ENCODE results near the gene INSIG1. TPM values are rescaled to one million over a fixed set of nuclear protein-coding genes. Genes with fewer than 3 reads are reported as not detected.

Gene INSIG1
- total RNA-seq, 1 donor from 2014 or later = 88.8 TPM

- intact Hi-C loops (cut with micrococcal nuclease) = loop anchor here (5.0 kb wide), 1 partner anchor 77 kb away; no protein-coding TSS in a partner anchor
Observed at GRCh38 chr7:155284496-155285274, 13.0 kb upstream of the INSIG1 start.

DNA sequence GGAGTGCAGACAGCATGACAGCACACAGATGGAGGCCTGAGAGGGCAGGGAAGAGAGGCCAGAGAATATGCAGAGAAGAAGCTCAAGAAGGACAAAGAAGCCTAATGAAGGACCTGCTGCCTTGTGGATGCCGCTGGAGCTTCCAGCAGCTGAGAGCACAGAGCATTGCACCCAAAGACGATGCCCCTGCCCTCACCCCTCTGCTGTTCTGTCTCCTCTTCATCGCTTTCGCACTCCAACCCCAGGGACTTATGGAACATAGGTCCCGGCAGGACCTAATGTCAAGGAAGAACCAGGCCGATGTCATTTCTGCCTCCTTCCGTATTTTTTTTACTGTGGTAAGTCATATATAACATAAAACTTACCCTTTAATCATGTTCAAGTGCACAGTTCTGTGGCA is 12.3 kb upstream of the INSIG1 start:
- intact Hi-C loops (cut with micrococcal nuclease) = no loop called here

DNA sequence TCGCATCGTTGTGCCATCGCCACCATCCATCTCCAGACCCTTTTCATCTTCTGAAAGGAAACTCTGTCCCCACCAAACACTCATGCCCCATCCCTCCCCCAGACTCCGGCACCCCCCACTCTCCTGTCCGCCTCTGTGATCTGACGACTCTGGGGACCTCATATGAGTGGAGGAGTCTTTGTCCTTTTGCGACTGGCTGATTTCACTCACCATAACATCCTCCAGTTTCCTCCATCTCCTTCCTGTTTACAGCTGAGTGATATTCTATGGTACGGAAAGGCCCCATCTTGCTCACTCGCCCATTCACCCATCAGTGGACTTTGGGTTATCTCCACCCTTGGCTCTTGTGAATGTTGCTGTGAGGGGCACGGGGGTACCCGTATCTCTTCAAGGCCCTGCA is 11.8 kb upstream of the INSIG1 start:
- intact Hi-C loops (cut with micrococcal nuclease) = no loop called here

- intact Hi-C loops (cut with micrococcal nuclease) = no loop called here
Observed at GRCh38 chr7:155286686-155287085, 11.0 kb upstream of the INSIG1 start.

DNA sequence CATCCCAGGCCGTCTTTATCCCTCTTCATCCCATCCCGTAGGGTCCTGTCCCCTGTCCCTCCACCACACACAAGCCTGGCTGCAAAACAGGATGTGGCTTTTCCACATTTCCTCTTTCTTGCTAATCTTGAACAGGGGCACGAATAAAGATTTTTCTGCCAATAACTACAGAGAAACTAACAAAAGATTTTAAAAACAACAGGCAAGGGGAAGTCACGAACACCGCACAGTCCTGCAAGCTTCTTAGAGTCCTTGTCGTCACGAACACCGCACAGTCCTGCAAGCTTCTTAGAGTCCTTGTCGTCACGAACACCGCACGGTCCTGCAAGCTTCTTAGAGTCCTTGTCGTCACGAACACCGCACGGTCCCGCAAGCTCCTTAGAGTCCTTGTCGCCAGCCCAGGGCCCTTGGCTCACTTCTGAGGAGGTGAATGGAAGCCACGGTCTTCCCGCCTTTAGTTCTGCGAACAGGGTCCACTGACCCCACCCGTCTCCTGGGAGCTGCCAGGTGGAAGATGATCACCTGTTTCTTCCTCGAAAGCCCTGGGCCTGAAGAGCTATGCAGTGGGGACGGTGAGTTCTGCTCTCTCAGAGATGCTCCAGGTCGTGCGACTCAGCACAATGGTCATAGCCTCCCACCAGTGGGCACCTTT is 10.3 kb upstream of the INSIG1 start:
- intact Hi-C loops (cut with micrococcal nuclease) = no loop called here

DNA sequence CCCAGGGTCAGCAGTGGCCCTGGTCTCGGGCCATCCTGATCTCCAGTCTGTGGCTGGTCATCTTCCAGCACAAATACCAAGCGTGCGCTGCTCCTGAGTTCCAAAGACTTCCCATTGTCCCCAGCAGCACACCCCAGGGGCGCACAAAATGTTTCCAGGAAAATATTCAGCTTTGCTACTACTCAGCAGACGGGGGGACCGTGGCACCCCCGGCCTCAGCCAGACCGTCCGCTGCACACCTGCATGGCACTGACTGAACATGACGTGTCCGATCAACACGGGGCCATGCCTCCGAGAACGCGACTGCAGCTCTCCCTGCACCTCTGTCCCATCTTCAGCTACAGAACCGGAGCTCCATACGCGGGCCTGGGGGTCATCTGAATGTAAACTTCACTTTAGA is 9.6 kb upstream of the INSIG1 start:
- intact Hi-C loops (cut with micrococcal nuclease) = no loop called here

DNA sequence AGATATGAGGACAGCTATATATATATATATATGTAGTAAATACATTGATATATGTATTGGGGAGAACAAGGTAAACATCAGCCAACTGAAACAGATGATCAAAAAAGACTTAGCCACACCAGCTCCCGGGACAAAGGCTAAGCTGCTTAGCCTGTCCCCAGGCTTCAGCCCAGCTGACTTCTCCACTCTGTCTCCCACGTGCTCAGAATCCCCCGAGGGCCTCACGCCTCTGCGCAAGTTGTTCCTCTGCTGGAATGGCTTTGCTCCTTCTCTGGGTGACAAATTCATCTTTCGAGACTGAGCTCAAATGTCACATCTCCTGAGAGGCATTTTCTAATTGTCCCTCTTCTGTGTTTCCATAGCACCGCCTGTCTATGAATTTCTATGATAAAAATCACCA is 8.6 kb upstream of the INSIG1 start:
- intact Hi-C loops (cut with micrococcal nuclease) = no loop called here

DNA sequence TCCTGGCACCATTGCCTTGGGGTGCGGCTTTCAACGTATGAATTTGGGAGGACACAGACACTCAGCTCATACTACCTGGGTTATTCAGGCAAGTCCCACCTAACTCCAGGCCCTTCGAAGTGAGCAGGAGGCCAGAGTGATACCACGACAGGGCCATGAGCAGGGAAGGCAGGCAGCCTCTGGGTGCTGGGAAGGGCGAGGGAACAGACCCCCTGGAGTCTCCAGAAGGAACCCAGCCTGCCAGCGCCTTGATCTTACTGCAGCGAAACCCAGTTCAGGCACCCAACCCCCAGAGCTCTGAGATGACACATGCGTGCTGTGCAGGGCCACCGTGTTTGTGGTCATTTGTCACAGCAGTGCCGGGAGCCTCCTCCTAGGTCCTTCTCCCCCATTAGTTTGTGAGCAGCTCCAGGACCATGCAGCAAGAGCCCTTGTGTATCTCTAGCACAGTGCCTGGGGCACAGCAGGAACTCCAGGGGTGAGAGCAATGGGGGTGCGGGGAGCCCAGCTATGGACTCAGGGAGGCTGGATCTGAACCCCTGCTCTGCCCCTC is 7.7 kb upstream of the INSIG1 start:
- intact Hi-C loops (cut with micrococcal nuclease) = no loop called here

GRCh38 chr7:155291045-155291530 is 6.6 kb upstream of the INSIG1 start:
- intact Hi-C loops (cut with micrococcal nuclease) = no loop called here

DNA sequence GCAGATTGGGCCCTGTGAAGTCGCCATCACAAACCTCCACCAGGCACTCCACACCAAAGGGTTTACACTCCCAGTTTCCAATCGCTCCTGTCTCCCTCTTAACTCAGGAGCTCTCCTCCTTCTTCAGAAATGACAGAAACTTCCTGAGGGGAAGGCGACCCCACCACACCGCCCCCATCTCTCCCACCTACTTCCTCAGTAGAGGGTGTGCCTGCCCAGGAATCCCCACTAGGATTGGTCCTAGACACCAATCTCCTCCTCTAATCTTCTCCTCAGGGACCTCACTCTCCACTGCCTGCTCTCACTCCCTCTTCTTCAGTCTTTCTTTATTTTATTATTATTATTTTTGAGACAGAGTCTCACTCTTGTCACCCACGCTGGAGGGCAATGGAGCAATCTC is 5.9 kb upstream of the INSIG1 start:
- intact Hi-C loops (cut with micrococcal nuclease) = no loop called here

DNA sequence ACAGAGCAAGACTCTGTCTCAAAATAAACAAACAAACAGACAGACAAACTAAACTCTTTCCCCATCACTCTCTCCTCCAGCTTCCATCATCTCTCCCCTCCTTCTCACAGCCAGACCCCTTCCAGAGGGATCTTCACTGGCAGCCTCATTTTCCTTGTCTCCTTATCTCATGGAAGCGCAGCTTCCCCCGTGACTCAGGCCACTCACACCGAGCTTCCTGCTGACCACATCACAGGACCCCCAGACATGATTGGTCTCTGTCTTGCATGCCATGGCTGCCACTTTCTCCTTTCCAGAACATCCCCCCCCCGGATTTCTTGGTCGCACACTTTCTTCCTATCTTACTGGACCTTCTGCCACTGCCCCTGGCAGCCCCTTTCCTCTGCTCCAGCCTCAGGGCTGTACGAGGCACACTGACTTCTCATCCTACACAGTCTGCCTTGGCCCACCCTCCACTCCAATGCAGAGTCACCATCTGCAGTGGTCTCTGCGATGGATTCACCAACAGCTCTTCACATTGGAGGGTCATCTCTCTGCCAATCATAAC is 4.9 kb upstream of the INSIG1 start:
- intact Hi-C loops (cut with micrococcal nuclease) = no loop called here

GRCh38 chr7:155293721-155294510 is 3.8 kb upstream of the INSIG1 start:
- intact Hi-C loops (cut with micrococcal nuclease) = no loop called here

DNA sequence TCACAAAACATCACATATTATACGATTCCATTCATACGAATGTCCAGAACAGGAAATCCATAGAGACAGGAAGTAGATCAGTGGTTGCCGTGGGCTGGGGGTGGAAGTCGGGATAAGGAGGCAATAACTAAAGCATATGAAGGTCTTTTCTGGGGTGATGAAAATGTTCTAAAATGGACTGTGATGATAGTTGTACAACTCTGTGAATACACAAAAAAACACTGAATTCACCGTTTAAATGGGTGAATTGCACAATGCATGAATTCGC is 3.2 kb upstream of the INSIG1 start:
- intact Hi-C loops (cut with micrococcal nuclease) = no loop called here

DNA sequence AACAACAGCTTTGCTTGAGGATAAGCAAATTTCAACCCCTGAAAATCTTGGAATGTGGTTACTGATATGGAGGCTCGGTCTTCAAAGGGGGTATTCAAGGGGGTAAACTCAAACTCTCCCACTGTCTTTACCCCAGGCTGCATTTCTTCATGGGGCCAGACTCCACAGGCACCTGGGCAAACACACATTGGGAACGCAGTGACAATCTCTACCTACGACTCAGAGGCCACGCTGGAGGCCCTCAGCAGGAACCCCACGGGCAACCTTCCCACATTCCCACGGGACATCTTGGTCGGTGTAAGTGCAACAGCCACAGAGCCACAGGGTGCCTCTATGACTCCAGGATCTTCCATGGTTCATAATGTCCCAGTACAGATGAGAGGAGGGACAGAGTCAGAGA is 2.2 kb upstream of the INSIG1 start:
- intact Hi-C loops (cut with micrococcal nuclease) = loop anchor here (5.0 kb wide), 2 partner anchors 203 to 383 kb away; no protein-coding TSS in a partner anchor

- intact Hi-C loops (cut with micrococcal nuclease) = loop anchor here (2.0 to 5.0 kb wide), 3 partner anchors 204 to 469 kb away; no protein-coding TSS in a partner anchor
Observed at GRCh38 chr7:155296006-155296787, 1.5 kb upstream of the INSIG1 start.

- intact Hi-C loops (cut with micrococcal nuclease) = loop anchor here (1.0 to 5.0 kb wide), 5 partner anchors 205 to 1841 kb away; partner anchors contain the start of genes RBM33 and UBE3C
Observed at GRCh38 chr7:155296788-155297516, 726 bp upstream of the INSIG1 start.

GRCh38 chr7:155298288-155298833 is 683 bp downstream of the INSIG1 start:
- intact Hi-C loops (cut with micrococcal nuclease) = loop anchor here (2.0 to 5.0 kb wide), 3 partner anchors 206 to 1594 kb away; partner anchors contain the start of gene LMBR1

DNA sequence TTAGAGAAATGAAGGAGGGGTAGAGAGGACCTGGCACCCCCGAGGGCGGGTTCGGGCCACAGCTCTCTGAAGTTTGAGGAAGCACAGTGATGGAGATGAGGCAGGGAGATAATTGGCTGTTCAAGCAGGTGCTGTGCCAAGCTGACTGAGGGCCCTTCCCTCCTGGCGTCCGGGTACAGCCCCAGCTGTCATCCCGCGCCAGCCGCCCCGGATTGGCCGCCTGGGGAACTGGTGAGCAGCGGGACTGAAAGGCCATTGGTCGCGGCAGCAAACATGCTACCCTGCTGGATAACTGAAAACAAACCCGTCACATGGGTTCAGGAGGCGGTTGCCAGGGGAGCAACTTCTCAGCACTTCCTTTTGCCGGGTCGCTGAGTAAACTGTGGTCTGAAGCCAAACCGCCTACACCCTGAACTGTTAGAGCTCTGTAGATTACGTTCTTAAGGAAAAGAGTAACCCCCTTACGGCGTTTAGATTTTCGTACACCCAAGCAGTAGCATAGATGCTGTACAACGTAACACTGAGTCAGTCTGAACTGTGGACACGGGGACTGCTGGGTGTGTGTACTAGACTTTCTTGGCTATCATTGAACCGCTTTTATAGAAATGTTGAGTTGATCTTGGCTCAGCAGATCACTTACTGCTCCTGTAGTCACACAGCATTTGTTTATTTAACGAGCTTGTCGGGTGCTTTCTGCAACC is 1.3 kb downstream of the INSIG1 start:
- intact Hi-C loops (cut with micrococcal nuclease) = loop anchor here (1.0 to 5.0 kb wide), 11 partner anchors 40 to 1624 kb away; partner anchors contain the start of genes HTR5A, LMBR1 and PAXIP1
